Vagina (tissue), 2 donors: ENCODE data around the gene AGT. TPM values are rescaled to one million over a fixed set of nuclear protein-coding genes. Genes with fewer than 3 reads are reported as not detected.
"Not testable (repeated sequence)": the region's sequence is repeated elsewhere in the genome, so short reads cannot be mapped to it uniquely, and the experiment has no call there.

Source experiments
- DNase-seq, 2 donors: peaks; one replicate each; pipeline ENCODE4 v3.0.0-alpha.2; 2017; ENCODE audit errors: extremely low spot score in 2 of 2
- H3K27ac ChIP-seq: fragments of 200-600 bp; sonication (generic); one replicate; pipeline ENCODE4 v1.5.1; 2019
- H3K27me3 ChIP-seq: fragments of 200-600 bp; sonication (generic); one replicate; pipeline ENCODE4 v1.5.1; 2019
- H3K36me3 ChIP-seq, 2 donors: fragments of 200-600 bp; sonication (generic); one replicate each; pipeline ENCODE4 v1.5.1; 2017 to 2019
- H3K4me1 ChIP-seq: fragments of 200-600 bp; sonication (generic); one replicate; pipeline ENCODE4 v1.5.1; 2019
- H3K4me3 ChIP-seq, 2 donors: fragments of 200-600 bp; sonication (generic); 1 replicate in 1 of 2; 2 replicates in 1 of 2; pipeline ENCODE4 v1.5.1; 2016 to 2019
- H3K9me3 ChIP-seq: fragments of 200-600 bp; sonication (generic); one replicate; pipeline ENCODE4 v1.5.1; 2019
- POLR2A ChIP-seq, 2 donors: fragments of 450-650 bp; IDR thresholded peaks; one replicate each; pipeline ENCODE4 v1.6.1; 2017; ENCODE audit warnings: antibody characterized with exemption in 2 of 2, mild to moderate bottlenecking in 2 of 2, moderate library complexity in 2 of 2
- POLR2AphosphoS5 ChIP-seq, 2 donors: sonication (generic); formaldehyde crosslinking; IDR thresholded peaks; one replicate each; pipeline ENCODE4 v1.9.0; 2017; ENCODE audit warnings: antibody characterized with exemption in 2 of 2, mild to moderate bottlenecking in 2 of 2, low read depth in 1 of 2; ENCODE audit not compliant: insufficient read depth in 1 of 2
- intact Hi-C: fragments of 100-400 bp; cut with DNase I; formaldehyde crosslinking; loops from one replicate; pipeline ENCODE4 v1.15.1; 2023
- total RNA-seq: library from RNA; depleted of rRNA; stranded (reverse); fragments of >200 nt; gene quantifications from one replicate; pipeline ENCODE4 v1.2.3, GENCODE V29; 2016
- TF ChIP-seq, protein P1 (sequence below), 3 experiments: fragments of 450-650 bp in 2 of 3; fragments of 200-600 bp in 1 of 3; sonication (generic) in 1 of 3; IDR thresholded peaks; one replicate each; pipeline ENCODE4 v1.5.1; 2017 to 2019; ENCODE audit warnings: antibody characterized with exemption in 3 of 3, mild to moderate bottlenecking in 2 of 3, moderate library complexity in 2 of 3

The AGT gene
- total RNA-seq, 1 donor from 2014 or later = 9.6 TPM

DNA sequence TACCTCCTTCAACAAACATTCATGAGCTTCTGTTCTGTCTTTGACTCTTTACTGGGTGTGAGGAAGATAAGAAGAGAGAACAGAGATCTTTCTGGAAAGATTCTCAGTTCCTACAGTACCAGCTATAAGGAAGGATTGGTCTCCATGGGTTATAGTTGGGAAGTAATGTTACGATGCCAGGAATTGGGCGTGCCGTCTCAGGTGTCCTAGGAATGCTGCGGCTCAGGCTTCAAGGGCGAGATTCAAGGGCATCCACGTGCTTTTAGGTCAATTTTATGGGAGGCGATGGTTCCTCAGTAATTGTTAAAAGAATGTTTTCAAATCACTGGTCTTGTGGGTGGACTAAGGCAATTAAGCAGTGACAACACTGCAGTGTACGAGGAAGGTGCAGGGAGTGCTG lies 44.4 kb downstream of the AGT start:
- H3K9me3 ChIP-seq = no peaks in the 10 kb centered on the region
- H3K27me3 ChIP-seq = no peaks in the 10 kb centered on the region
- TF ChIP-seq POLR2A (IDR thresholded peaks at IDR 0.05) = no peak
- no peak for TF ChIP-seq POLR2AphosphoS5 (IDR thresholded peaks at IDR 0.05; ENCODE audit: insufficient read depth in 1 of 2, low read depth in 1 of 2)
- TF ChIP-seq, protein P1, sequence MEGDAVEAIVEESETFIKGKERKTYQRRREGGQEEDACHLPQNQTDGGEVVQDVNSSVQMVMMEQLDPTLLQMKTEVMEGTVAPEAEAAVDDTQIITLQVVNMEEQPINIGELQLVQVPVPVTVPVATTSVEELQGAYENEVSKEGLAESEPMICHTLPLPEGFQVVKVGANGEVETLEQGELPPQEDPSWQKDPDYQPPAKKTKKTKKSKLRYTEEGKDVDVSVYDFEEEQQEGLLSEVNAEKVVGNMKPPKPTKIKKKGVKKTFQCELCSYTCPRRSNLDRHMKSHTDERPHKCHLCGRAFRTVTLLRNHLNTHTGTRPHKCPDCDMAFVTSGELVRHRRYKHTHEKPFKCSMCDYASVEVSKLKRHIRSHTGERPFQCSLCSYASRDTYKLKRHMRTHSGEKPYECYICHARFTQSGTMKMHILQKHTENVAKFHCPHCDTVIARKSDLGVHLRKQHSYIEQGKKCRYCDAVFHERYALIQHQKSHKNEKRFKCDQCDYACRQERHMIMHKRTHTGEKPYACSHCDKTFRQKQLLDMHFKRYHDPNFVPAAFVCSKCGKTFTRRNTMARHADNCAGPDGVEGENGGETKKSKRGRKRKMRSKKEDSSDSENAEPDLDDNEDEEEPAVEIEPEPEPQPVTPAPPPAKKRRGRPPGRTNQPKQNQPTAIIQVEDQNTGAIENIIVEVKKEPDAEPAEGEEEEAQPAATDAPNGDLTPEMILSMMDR (IDR thresholded peaks at IDR 0.05) = no peak
- H3K4me1 ChIP-seq = no peaks in the 10 kb centered on the region
- peaks cover 0 to 56% of the 10 kb centered on the region in 2 donors for H3K36me3 ChIP-seq
- no peak for DNase-seq
- no peak overlapping the region for H3K4me3 ChIP-seq
- intact Hi-C loops = no loop called here
- H3K27ac ChIP-seq = no peak overlapping the region

DNA sequence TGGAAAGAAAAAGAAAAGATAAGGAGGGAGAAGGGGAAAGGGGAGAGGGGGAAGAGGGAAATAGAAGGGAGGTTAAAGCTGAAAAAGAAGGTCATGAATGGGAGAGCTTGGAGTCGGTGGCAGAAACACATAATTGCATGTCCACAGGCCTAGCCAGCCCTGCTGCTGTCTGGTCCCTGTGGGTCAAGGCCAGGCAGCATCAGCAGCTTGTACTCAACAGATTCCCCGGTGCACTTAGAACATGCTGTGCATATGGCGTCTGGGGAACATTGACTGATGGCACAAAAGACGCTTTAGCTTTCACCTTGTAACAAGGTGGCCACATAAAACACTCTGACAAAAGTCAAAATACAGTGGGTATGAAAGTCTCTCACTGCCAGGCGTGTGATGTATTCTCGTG lies 45.7 kb downstream of the AGT start:
- no peak overlapping the region for H3K4me3 ChIP-seq
- no peaks in the 10 kb centered on the region for H3K27me3 ChIP-seq
- intact Hi-C loops = no loop called here
- no peak for DNase-seq
- H3K27ac ChIP-seq = no peak overlapping the region
- H3K36me3 ChIP-seq = peaks cover 0 to 54% of the 10 kb centered on the region in 2 donors
- TF ChIP-seq, protein P1 (IDR thresholded peaks at IDR 0.05) = no peak
- TF ChIP-seq POLR2AphosphoS5 (IDR thresholded peaks at IDR 0.05; ENCODE audit: insufficient read depth in 1 of 2, low read depth in 1 of 2) (no peak), POLR2A (IDR thresholded peaks at IDR 0.05) (no peak)
- H3K4me1 ChIP-seq = no peaks in the 10 kb centered on the region
- no peaks in the 10 kb centered on the region for H3K9me3 ChIP-seq

DNA sequence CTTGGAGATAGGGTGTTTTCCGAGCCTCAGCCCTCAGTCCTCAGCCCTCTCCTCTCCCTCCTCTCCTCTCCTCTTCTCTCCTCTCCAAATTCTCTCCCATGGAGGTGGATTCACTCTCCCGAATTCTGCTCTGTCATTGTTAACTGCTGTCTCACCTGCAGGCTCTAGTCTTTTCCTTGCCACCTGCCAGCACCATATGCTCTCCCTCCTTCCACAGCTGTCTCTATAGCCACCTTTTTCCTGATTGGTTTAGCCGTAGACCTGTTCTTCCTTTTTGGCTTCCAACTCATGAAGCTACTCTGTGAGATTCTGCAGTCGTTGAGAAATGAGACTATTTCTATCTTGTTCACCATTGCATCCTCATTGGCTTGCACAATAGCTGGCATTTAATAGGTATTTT lies 51.9 kb downstream of the AGT start:
- no peak overlapping the region for H3K27ac ChIP-seq
- H3K36me3 ChIP-seq = peaks cover 0 to 45% of the 10 kb centered on the region in 2 donors
- no peaks in the 10 kb centered on the region for H3K27me3 ChIP-seq
- TF ChIP-seq POLR2A (IDR thresholded peaks at IDR 0.05) = no peak
- intact Hi-C loops = no loop called here
- H3K4me3 ChIP-seq = no peak overlapping the region
- H3K9me3 ChIP-seq = no peaks in the 10 kb centered on the region
- H3K4me1 ChIP-seq = no peaks in the 10 kb centered on the region
- DNase-seq = no peak

DNA sequence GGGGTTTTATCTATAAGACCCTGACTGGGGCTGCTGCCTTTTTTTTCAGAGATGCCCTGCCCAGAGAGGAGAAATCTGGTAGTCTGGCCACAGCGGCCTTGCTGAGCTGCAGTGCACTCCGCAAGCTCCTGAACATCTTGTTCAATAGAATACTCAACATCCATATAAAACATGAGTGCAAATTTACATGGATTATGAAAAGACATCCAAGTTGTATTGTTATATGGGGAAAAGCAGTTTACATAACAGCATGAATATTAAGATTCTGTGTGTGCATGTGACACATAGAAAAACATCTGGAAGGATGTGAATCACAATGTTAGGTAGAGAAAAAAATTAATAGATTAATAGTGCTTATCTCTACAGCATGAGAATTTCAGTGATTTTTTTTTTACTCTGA lies 55.2 kb downstream of the AGT start:
- no peak for TF ChIP-seq POLR2AphosphoS5 (IDR thresholded peaks at IDR 0.05; ENCODE audit: insufficient read depth in 1 of 2, low read depth in 1 of 2)
- TF ChIP-seq, protein P1 (IDR thresholded peaks at IDR 0.05) = no peak
- TF ChIP-seq POLR2A (IDR thresholded peaks at IDR 0.05) = no peak
- intact Hi-C loops = no loop called here
- peaks cover 0 to 15% of the 10 kb centered on the region in 2 donors for H3K36me3 ChIP-seq
- DNase-seq = no peak
- no peaks in the 10 kb centered on the region for H3K9me3 ChIP-seq
- H3K4me1 ChIP-seq = no peaks in the 10 kb centered on the region
- no peak overlapping the region for H3K4me3 ChIP-seq
- no peaks in the 10 kb centered on the region for H3K27me3 ChIP-seq
- no peak overlapping the region for H3K27ac ChIP-seq

DNA sequence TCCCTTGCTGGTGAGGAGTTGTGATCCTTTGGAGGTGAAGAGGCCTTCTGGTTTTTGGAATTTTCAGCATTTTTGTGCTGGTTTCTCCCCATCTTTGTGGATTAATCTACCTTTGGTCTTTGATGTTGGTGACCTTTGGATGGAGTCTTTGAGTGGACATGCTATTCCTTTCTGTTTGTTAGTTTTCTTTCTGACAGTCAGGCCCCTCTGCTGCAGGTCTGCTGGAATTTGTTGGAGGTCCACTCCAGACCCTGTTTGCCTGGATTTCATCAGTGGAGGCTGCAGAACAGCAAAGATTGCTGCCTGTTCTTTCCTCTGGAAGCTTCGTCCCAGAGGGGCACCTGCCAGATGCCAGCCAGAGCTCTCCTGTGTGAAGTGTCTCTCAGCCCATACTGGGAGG lies 55.8 kb downstream of the AGT start:
- H3K4me1 ChIP-seq, DNase-seq, H3K27me3 ChIP-seq, H3K27ac ChIP-seq, H3K9me3 ChIP-seq, H3K4me3 ChIP-seq, intact Hi-C loops: not testable (repeated sequence)
- H3K36me3 ChIP-seq = peaks cover 0 to 14% of the 10 kb centered on the region in 2 donors

DNA sequence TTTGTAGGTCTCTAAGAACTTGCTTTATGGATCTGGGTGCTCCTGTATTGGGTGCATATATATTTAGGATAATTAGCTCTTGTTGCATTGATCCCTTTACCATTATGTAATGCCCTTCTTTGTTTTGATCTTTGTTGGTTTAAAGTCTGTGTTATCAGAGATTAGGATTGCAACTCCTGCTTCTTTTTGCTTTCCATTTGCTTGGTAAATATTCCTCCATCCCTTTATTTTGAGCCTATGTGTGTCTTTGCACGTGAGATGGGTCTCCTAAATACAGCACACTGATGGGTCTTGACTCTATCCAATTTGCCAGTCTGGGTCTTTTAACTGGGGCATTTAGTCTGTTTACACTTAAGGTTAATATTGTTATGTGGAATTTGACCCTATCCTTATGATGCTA lies 57.2 kb downstream of the AGT start:
- H3K9me3 ChIP-seq, intact Hi-C loops, H3K4me1 ChIP-seq, H3K27me3 ChIP-seq, H3K27ac ChIP-seq, DNase-seq, H3K4me3 ChIP-seq: not testable (repeated sequence)
- peaks cover 0 to 14% of the 10 kb centered on the region in 2 donors for H3K36me3 ChIP-seq

Other genes with a start within 250 kb of the AGT start
- gene COG2, start 71.6 kb downstream of the AGT start, total RNA-seq = 20.4 TPM
- not detected for gene CAPN9, start 33.3 kb upstream of the AGT start, total RNA-seq
- gene C1orf198, start 154.4 kb upstream of the AGT start, total RNA-seq = 38.8 TPM